ENCODE measurements around the gene CCDC186.

- TF ChIP-seq, protein P1, sequence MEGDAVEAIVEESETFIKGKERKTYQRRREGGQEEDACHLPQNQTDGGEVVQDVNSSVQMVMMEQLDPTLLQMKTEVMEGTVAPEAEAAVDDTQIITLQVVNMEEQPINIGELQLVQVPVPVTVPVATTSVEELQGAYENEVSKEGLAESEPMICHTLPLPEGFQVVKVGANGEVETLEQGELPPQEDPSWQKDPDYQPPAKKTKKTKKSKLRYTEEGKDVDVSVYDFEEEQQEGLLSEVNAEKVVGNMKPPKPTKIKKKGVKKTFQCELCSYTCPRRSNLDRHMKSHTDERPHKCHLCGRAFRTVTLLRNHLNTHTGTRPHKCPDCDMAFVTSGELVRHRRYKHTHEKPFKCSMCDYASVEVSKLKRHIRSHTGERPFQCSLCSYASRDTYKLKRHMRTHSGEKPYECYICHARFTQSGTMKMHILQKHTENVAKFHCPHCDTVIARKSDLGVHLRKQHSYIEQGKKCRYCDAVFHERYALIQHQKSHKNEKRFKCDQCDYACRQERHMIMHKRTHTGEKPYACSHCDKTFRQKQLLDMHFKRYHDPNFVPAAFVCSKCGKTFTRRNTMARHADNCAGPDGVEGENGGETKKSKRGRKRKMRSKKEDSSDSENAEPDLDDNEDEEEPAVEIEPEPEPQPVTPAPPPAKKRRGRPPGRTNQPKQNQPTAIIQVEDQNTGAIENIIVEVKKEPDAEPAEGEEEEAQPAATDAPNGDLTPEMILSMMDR (IDR thresholded peaks at IDR 0.05): no peak
- no peak for TF ChIP-seq POLR2A (IDR thresholded peaks at IDR 0.05)
Observed at GRCh38 chr10:114176511-114176910, 2.5 kb upstream of the CCDC186 start.
